AG08395 (cell line): ENCODE measurements around the gene PRR20C.
"Not testable (repeated sequence)": the region's sequence is repeated elsewhere in the genome, so short reads cannot be mapped to it uniquely, and the experiment has no call there.

Experiments
- DNase-seq: peaks from one replicate; pipeline ENCODE4 v3.0.0; 2012; ENCODE audit warnings: mixed read lengths, low spot score

The PRR20C gene

DNA sequence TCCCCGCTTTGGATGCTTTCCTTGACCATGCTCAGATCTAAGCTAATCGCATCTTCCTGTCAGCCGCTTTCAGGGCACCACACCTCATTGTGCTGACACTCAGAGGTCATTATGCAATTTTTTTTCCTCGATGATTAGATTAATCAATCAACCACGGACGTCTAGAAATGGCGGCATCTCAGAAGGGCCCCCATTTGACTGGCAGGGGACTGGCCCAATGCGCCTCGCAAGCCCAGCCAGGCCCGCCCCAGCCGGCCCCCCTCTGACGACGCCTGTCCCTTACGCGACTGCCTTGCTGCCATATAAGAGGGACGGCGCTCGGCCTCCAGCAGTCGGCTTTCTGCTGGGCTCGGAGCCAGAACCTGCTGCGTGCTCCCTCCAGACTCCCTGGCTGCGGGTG, at the start of gene PRR20C:
TSS of gene PRR20C (plus strand) at position 301 of the 400 bp plus-strand sequence. CDS start 387 bp downstream, outside the sequence.
- not testable (repeated sequence) for DNase-seq

DNA sequence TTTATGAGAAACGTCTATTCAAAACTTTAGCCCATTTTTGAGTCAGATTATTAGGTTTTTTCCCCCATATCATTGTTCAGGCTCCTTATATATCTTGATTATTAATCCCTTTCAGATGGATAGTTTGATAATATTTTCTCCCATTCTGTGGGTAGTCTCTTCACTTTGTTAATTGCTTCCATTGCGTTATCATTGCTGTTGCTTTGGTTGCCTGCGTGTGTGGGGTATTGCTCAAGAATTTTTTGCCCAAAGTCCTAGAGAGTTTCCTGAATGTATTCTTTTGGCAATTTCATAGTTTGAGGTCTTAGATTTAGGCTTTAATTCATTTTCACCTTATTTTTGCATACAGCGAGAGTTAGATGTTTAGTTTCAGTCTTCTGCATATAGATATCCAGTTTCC, 38.9 kb upstream of the PRR20C start:
- no peak for DNase-seq

- DNase-seq, result no peak
These were observed 30.2 kb upstream of the PRR20C start for GRCh38 chr13:57123681-57124080.

DNA sequence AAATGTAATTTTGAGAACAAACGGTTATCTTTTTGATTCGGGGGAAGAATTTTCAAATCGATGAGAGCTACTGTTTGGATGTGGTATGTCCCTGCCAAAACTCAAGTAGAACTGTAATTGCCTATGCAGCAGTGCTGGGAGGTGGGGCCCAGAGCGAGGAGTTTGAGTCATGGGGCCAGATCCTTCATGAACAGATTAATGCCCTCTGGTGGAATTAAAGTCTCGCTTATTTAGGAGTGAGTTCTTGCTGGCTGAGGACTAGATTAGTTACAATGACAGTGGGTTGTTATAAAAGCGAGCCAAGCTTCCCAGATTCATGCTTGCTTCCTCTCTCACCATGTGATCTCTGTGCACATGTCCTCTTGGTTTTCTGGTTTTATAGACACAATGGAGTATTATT, 25.0 kb upstream of the PRR20C start:
- no peak for DNase-seq

DNA sequence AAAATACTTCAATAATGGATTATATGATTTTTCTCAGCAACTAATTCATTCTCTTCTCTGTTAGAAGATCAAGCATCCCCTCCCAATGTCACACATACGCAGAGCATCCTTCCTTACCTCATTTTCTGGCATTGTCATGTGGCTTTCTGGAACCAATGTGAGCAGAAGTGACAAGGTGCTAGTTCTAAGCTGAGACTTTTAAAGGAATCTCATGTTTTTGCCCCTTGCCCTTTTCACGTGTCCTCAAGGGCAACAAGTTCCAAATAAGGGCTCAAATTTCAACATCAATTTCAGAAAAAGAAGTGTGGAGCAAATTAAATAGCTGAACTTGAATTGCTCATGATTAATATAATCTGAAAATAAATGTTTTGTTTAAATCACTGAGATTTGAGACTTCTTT, 17.8 kb upstream of the PRR20C start:
- DNase-seq, result no peak

- no peak for DNase-seq
These were observed 16.3 kb upstream of the PRR20C start for GRCh38 chr13:57137585-57137984.

DNA sequence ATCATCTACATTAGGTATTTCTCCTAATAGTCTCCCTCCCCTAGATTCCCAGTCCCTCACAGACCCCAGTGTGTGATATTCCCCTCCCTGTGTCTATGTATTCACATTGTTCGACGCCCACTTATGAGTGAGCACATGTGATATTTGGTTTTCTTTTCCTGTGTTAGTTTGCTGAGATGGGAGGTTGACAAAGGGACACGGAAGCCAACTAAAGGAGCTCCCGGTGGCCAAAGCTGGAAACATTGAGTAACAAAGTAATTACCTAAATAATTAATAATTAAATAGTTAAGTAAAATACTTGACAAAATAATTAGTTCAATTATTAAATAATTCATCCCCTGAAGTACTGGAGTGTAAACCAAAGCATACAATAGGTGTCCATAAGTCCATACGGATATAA, 14.9 kb upstream of the PRR20C start:
- DNase-seq, result no peak

DNA sequence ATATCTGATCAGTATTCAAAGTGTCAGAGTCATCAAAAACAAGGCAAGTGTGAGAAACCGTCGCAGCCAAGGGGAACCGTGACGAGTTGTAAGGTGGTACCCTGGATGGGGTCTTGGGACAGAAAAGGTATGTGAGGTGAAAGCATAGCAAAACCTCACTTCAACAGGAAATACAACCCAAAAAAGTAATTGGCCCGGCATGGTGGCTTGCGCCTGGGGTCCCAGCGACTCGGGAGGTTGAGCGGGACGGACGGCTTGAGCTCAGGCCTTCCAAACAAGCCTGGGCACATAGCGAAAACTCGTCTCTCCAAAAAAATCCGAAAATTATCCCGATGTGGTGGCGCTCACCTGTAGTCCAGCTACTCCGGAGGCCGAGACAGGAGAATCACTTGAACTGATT, 14.1 kb upstream of the PRR20C start:
- not testable (repeated sequence) for DNase-seq

DNA sequence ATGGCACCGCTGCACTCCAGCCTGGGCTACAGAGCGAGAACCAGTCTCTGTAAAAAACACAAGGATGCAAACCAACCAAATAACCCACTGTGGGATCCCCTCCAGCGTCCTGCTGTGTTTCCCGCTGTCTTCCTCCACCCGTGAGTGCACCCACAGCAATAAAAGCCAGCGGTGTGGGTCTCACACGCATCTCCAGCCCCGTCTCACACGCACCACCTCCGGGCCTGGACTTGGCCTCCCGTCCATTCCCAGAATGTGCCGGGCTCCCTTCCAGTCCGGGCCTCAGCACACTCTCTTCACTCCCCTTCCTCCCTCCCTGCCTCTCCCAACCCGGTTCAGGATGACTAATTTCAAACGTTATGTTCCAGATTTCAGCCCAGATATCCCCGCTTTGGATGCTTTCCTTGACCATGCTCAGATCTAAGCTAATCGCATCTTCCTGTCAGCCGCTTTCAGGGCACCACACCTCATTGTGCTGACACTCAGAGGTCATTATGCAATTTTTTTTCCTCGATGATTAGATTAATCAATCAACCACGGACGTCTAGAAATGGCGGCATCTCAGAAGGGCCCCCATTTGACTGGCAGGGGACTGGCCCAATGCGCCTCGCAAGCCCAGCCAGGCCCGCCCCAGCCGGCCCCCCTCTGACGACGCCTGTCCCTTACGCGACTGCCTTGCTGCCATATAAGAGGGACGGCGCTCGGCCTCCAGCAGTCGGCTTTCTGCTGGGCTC, 13.5 kb upstream of the PRR20C start, which contains the start of gene PRR20A:
TSS of gene PRR20A (plus strand) at position 684 of the 734 bp plus-strand sequence. CDS start 387 bp downstream, outside the sequence.
- not testable (repeated sequence) for DNase-seq

- not testable (repeated sequence) for DNase-seq
These were observed 6.7 kb upstream of the PRR20C start, which contains the start of gene PRR20B for GRCh38 chr13:57147188-57147587. TSS of gene PRR20B (plus strand) at chr13:57147488. CDS start at chr13:57147875, 387 bp downstream.

DNA sequence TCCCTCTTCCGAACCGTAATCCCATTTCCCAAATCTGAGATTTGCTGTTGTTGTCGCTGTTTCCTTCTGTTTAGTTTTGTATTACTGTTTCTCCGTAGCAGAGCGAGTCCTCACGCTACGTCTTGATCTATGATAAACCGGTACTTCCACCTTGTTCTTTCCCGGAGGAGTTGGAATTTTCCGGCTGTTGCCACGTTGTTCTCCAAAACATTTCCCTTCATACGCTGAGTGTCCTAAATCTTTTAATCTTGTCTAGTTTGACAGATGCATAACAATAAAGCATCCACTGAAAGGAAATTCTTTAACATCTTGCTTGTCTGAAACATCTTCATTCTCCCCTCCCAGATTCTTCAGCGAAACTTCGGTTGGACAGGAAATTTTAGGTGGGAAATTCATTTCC, 5.8 kb upstream of the PRR20C start:
- not testable (repeated sequence) for DNase-seq

DNA sequence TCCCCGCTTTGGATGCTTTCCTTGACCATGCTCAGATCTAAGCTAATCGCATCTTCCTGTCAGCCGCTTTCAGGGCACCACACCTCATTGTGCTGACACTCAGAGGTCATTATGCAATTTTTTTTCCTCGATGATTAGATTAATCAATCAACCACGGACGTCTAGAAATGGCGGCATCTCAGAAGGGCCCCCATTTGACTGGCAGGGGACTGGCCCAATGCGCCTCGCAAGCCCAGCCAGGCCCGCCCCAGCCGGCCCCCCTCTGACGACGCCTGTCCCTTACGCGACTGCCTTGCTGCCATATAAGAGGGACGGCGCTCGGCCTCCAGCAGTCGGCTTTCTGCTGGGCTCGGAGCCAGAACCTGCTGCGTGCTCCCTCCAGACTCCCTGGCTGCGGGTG, 6.5 kb downstream of the PRR20C start, which contains the start of gene PRR20D:
TSS of gene PRR20D (plus strand) at position 301 of the 400 bp plus-strand sequence. CDS start 387 bp downstream, outside the sequence.
- not testable (repeated sequence) for DNase-seq

- not testable (repeated sequence) for DNase-seq
These were observed 13.0 kb downstream of the PRR20C start, which contains the start of gene PRR20E for GRCh38 chr13:57166897-57167296. TSS of gene PRR20E (plus strand) at chr13:57167197. CDS start at chr13:57167584, 387 bp downstream.

GRCh38 chr13:57191667-57192066, 37.8 kb downstream of the PRR20C start:
- no peak for DNase-seq
